Transverse colon (tissue), 4 donors: ENCODE data around the gene TMC7.

Experiments used
- POLR2A ChIP-seq: fragments of 450-650 bp; IDR thresholded peaks from one replicate; pipeline ENCODE4 v1.6.1; 2016; ENCODE audit warnings: antibody characterized with exemption, mild to moderate bottlenecking, moderate library complexity
- POLR2AphosphoS5 ChIP-seq, 3 donors: sonication (generic); formaldehyde crosslinking; IDR thresholded peaks; one replicate each; pipeline ENCODE4 v1.6.1; 2016; ENCODE audit warnings: antibody characterized with exemption in 3 of 3
- TF ChIP-seq, protein P1 (sequence below), 5 experiments: fragments of 200-600 bp in 3 of 5; fragments of 450-650 bp in 2 of 5; sonication (generic) in 3 of 5; IDR thresholded peaks; 1 replicate in 2 of 5; 2 replicates in 3 of 5; pipeline ENCODE4 v1.5.1; 2016 to 2017; ENCODE audit warnings: antibody characterized with exemption in 5 of 5, inconsistent platforms in 3 of 5, mild to moderate bottlenecking in 2 of 5, moderate library complexity in 1 of 5

DNA sequence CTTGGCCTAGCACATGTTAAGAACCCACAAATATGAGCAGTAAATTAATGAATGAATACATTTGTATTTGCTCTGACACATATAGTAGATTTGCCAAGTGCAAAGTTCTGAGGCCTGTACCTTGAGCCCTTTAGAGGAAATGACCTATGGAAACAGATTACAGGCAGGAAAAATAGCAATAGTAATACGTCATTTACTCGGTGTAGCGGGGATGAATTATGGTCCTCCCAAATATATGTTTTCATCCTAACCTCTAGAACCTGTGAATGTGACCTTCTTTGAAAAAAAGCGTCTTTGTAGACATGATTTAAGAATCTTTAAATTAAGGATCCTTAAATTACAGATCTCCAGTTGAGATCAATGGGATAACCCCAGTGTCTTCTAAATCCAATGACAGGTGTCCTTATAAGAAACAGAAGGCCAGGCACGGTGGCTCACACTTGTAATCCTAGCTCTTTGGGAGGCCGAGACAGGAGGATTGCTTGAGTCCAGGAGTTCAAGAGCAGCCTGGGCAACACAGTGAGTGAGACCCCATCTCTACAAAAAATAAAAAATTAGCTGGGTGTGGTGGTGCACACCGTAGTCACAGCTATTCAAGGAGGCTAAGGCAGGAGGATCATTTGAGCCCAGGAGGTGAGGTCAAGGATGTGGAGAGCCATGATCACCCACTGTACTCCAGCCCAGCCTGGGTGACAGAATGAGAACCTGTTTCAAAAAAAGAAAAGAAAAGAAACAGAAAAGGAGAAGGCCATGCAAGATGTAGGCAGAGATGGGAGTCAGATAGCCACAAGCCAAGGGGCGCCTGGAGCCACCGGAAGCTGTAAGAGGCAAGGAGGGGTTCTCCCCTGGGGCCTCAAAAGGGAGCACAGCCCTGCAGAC lies 124.9 kb downstream of the TMC7 start:
- TF ChIP-seq POLR2A (no peak), POLR2AphosphoS5 (IDR thresholded peaks at IDR 0.05) (no peak)
- TF ChIP-seq, protein P1, sequence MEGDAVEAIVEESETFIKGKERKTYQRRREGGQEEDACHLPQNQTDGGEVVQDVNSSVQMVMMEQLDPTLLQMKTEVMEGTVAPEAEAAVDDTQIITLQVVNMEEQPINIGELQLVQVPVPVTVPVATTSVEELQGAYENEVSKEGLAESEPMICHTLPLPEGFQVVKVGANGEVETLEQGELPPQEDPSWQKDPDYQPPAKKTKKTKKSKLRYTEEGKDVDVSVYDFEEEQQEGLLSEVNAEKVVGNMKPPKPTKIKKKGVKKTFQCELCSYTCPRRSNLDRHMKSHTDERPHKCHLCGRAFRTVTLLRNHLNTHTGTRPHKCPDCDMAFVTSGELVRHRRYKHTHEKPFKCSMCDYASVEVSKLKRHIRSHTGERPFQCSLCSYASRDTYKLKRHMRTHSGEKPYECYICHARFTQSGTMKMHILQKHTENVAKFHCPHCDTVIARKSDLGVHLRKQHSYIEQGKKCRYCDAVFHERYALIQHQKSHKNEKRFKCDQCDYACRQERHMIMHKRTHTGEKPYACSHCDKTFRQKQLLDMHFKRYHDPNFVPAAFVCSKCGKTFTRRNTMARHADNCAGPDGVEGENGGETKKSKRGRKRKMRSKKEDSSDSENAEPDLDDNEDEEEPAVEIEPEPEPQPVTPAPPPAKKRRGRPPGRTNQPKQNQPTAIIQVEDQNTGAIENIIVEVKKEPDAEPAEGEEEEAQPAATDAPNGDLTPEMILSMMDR (IDR thresholded peaks at IDR 0.05): no peak
